Neural cell (in vitro differentiated cells): ENCODE results near the gene HSPB3. TPM values are rescaled to one million over a fixed set of nuclear protein-coding genes. Genes with fewer than 3 reads are reported as not detected.

ENCODE experiments used
- H2AFZ ChIP-seq: fragments of 200-600, 300-800 bp; sonication (generic), shearing (Covaris generic); 2 replicates; pipeline ENCODE4 v1.6.0; 2014; ENCODE audit warnings: low read depth, mild to moderate bottlenecking, antibody characterized with exemption, low read length, moderate library complexity
- H3F3A ChIP-seq: fragments of 200-600 bp; shearing (Covaris generic); 2 replicates; pipeline ENCODE4 v1.6.1; 2016; ENCODE audit warnings: mild to moderate bottlenecking, moderate library complexity, mixed read lengths, antibody characterized with exemption, low read length; ENCODE audit not compliant: insufficient read depth, poor library complexity, severe bottlenecking
- H3K27ac ChIP-seq: fragments of 200-600, 300-800 bp; sonication (generic), shearing (Covaris generic); 2 replicates; pipeline ENCODE4 v1.5.1; 2014; ENCODE audit warnings: mild to moderate bottlenecking, low read length, moderate library complexity
- H3K27me3 ChIP-seq: fragments of 300-800, 200-600 bp; sonication (generic), shearing (Covaris generic); 2 replicates; pipeline ENCODE4 v1.6.0; 2014; ENCODE audit warnings: mild to moderate bottlenecking, low read depth, low read length, moderate library complexity; ENCODE audit not compliant: insufficient read depth
- H3K36me3 ChIP-seq: fragments of 300-800, 200-600 bp; sonication (generic), shearing (Covaris generic); 2 replicates; pipeline ENCODE4 v1.5.1; 2014; ENCODE audit warnings: mild to moderate bottlenecking, antibody characterized with exemption, low read length, moderate library complexity; ENCODE audit not compliant: insufficient read depth
- H3K4me2 ChIP-seq: fragments of 300-800, 200-600 bp; sonication (generic), shearing (Covaris generic); 2 replicates; pipeline ENCODE4 v1.6.0; 2014; ENCODE audit warnings: mild to moderate bottlenecking, low read length
- H3K4me3 ChIP-seq: fragments of 300-800, 200-600 bp; sonication (generic), shearing (Covaris generic); 2 replicates; pipeline ENCODE4 v1.5.1; 2014; ENCODE audit warnings: mild to moderate bottlenecking, low read length, moderate library complexity
- H3K79me2 ChIP-seq: fragments of 200-600 bp; shearing (Covaris generic); replicated peaks from 2 replicates; pipeline ENCODE4 v1.6.0; 2014; ENCODE audit warnings: mild to moderate bottlenecking, low read length, moderate library complexity; ENCODE audit not compliant: insufficient read depth
- H3K9ac ChIP-seq: fragments of 300-800, 200-600 bp; sonication (generic), shearing (Covaris generic); 2 replicates; pipeline ENCODE4 v1.6.1; 2016; ENCODE audit warnings: mild to moderate bottlenecking, low read length, mixed read lengths
- H3K9me2 ChIP-seq: fragments of 200-600 bp; shearing (Covaris generic); 2 replicates; pipeline ENCODE4 v1.6.1; 2016; ENCODE audit warnings: mild to moderate bottlenecking, low read length, mixed read lengths; ENCODE audit not compliant: insufficient read depth
- H3K9me3 ChIP-seq: fragments of 200-600, 300-800 bp; sonication (generic), shearing (Covaris generic); 2 replicates; pipeline ENCODE4 v1.6.1; 2016; ENCODE audit warnings: mild to moderate bottlenecking, mixed run types, low read length, moderate library complexity, mixed read lengths
- H4K20me1 ChIP-seq: fragments of 200-600 bp; shearing (Covaris generic); 2 replicates; pipeline ENCODE4 v1.6.1; 2016; ENCODE audit warnings: mild to moderate bottlenecking, mixed run types; ENCODE audit not compliant: insufficient read depth
- CTCF ChIP-seq: fragments of 450-650 bp; IDR thresholded peaks from 2 replicates; pipeline ENCODE4 v1.5.1; 2014; ENCODE audit warnings: antibody characterized with exemption, mild to moderate bottlenecking, moderate library complexity; ENCODE audit not compliant: poor library complexity, severe bottlenecking
- EP300 ChIP-seq: fragments of 450-650 bp; conservative IDR thresholded peaks from 2 replicates; pipeline ENCODE4 v1.6.1; 2014; ENCODE audit warnings: antibody characterized with exemption, mild to moderate bottlenecking, moderate library complexity; ENCODE audit not compliant: poor library complexity, severe bottlenecking
- EZH2 ChIP-seq: fragments of 200-600, 300-800 bp; shearing (Covaris generic), sonication (generic); IDR thresholded peaks from 2 replicates; pipeline ENCODE4 v1.6.1; 2014; ENCODE audit warnings: antibody characterized with exemption, low read length, borderline replicate concordance, mild to moderate bottlenecking; ENCODE audit not compliant: insufficient read depth, poor library complexity, severe bottlenecking
- MXI1 ChIP-seq: fragments of 450-650 bp; conservative IDR thresholded peaks from 2 replicates; pipeline ENCODE4 v1.6.1; 2014; ENCODE audit warnings: antibody characterized with exemption, mild to moderate bottlenecking; ENCODE audit not compliant: poor library complexity, severe bottlenecking
- POLR2AphosphoS5 ChIP-seq: IDR thresholded peaks from 2 replicates; pipeline ENCODE4 v1.6.1; 2012
- RAD21 ChIP-seq: fragments of 450-650 bp; conservative IDR thresholded peaks from 2 replicates; pipeline ENCODE4 v1.6.1; 2014; ENCODE audit warnings: antibody characterized with exemption, mild to moderate bottlenecking, moderate library complexity
- SMC3 ChIP-seq: fragments of 450-650 bp; conservative IDR thresholded peaks from 2 replicates; pipeline ENCODE4 v1.6.1; 2014; ENCODE audit warnings: antibody characterized with exemption, mild to moderate bottlenecking, moderate library complexity; ENCODE audit not compliant: poor library complexity
- TAF1 ChIP-seq: IDR thresholded peaks from 2 replicates; pipeline ENCODE4 v1.6.1; 2012; ENCODE audit warnings: low read depth
- polyA plus RNA-seq: library from polyadenylated mRNA; depleted of rRNA; stranded (reverse); fragments of >200 nt; gene quantifications from 2 replicates; pipeline ENCODE4 v1.2.3, GENCODE V29; 2014
- TF ChIP-seq, protein P1 (sequence below): IDR thresholded peaks from 2 replicates; pipeline ENCODE4 v1.6.1; 2012; ENCODE audit warnings: borderline replicate concordance

Gene HSPB3
- polyA plus RNA-seq, 1 donor from 2014 or later = not detected

DNA sequence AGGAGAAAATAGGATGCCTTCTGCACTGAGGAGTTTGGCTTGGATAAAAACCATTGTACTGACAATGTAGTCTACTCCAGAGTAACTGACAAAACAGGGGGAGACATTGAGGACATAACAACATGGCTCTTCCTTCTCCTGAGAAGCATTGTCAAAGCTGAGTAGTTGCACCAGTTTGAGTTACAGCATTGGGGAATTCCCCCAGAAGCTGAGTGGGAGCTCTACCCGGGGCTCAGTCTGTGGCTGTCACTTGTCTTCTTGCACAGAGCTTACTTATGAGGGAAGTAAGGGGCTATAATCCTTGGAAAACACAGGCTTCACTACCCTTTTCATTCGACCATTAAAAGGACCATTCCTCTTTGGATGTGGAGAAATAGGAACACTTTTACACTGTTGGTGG, 21.2 kb downstream of the HSPB3 start:
- no peaks in the 10 kb centered on the region for H3K27me3 ChIP-seq
- H3K4me3 ChIP-seq = no peak overlapping the region
- H3F3A ChIP-seq = no peaks in the 10 kb centered on the region
- no peaks in the 10 kb centered on the region for H3K36me3 ChIP-seq
- no peaks in the 10 kb centered on the region for H3K9me3 ChIP-seq
- H3K9me2 ChIP-seq = no peaks in the 10 kb centered on the region
- TF ChIP-seq RAD21 (no peak), TAF1 (no peak), EP300 (no peak), SMC3 (no peak), POLR2AphosphoS5 (no peak), EZH2 (no peak), MXI1 (no peak), CTCF (no peak)
- TF ChIP-seq, protein P1, sequence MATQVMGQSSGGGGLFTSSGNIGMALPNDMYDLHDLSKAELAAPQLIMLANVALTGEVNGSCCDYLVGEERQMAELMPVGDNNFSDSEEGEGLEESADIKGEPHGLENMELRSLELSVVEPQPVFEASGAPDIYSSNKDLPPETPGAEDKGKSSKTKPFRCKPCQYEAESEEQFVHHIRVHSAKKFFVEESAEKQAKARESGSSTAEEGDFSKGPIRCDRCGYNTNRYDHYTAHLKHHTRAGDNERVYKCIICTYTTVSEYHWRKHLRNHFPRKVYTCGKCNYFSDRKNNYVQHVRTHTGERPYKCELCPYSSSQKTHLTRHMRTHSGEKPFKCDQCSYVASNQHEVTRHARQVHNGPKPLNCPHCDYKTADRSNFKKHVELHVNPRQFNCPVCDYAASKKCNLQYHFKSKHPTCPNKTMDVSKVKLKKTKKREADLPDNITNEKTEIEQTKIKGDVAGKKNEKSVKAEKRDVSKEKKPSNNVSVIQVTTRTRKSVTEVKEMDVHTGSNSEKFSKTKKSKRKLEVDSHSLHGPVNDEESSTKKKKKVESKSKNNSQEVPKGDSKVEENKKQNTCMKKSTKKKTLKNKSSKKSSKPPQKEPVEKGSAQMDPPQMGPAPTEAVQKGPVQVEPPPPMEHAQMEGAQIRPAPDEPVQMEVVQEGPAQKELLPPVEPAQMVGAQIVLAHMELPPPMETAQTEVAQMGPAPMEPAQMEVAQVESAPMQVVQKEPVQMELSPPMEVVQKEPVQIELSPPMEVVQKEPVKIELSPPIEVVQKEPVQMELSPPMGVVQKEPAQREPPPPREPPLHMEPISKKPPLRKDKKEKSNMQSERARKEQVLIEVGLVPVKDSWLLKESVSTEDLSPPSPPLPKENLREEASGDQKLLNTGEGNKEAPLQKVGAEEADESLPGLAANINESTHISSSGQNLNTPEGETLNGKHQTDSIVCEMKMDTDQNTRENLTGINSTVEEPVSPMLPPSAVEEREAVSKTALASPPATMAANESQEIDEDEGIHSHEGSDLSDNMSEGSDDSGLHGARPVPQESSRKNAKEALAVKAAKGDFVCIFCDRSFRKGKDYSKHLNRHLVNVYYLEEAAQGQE = no peak
- H3K4me2 ChIP-seq = no peak overlapping the region
- no peak overlapping the region for H3K27ac ChIP-seq
- no peaks in the 10 kb centered on the region for H4K20me1 ChIP-seq
- H2AFZ ChIP-seq = no peak overlapping the region
- H3K79me2 ChIP-seq = no peaks in the 10 kb centered on the region
- no peak overlapping the region for H3K9ac ChIP-seq

DNA sequence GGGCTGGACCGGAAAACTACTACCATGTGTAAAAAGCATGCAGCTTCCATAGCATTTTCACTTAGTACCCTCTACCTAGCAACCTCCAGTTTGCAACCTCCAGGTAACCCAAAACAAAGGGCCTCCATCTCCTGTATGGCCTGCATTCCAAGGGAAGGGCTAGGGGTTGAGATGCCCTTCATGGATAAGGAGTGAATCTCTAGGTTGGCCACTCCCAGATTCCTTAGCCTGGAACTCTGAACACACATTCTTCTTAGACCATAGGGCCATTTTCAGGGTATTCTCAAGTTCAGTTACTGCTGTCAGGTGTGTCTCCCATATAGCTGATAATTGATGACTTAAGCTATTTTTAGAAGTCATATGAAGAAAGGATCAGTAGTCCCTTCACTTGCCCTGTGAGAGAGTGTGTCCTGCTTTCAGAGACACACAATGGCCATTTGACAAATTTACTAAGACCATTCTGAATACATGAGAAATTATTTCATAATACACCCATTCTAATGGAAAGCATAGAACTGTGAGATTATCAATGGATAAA, 22.5 kb downstream of the HSPB3 start:
- H3K79me2 ChIP-seq = no peaks in the 10 kb centered on the region
- H3K36me3 ChIP-seq = no peaks in the 10 kb centered on the region
- H3F3A ChIP-seq = no peaks in the 10 kb centered on the region
- no peaks in the 10 kb centered on the region for H3K27me3 ChIP-seq
- no peaks in the 10 kb centered on the region for H3K9me2 ChIP-seq
- H3K4me3 ChIP-seq = no peak overlapping the region
- no peak overlapping the region for H3K9ac ChIP-seq
- no peak overlapping the region for H3K27ac ChIP-seq
- no peak overlapping the region for H2AFZ ChIP-seq
- H3K4me2 ChIP-seq = no peak overlapping the region
- no peak for TF ChIP-seq EZH2
- no peak for TF ChIP-seq RAD21
- no peak for TF ChIP-seq TAF1
- no peak for TF ChIP-seq POLR2AphosphoS5
- TF ChIP-seq, protein P1 = no peak
- TF ChIP-seq CTCF = no peak
- TF ChIP-seq MXI1 = no peak
- TF ChIP-seq SMC3 = no peak
- TF ChIP-seq EP300 = no peak
- H4K20me1 ChIP-seq = no peaks in the 10 kb centered on the region
- H3K9me3 ChIP-seq = no peaks in the 10 kb centered on the region
